ENCODE data around the gene SLC22A2.
"Not testable (repeated sequence)": the region's sequence is repeated elsewhere in the genome, so short reads cannot be mapped to it uniquely, and the experiment has no call there.

The SLC22A2 gene

GRCh38 chr6:160252073-160252813, 6.4 kb downstream of the SLC22A2 start:
- in situ Hi-C loops (cut with MboI; ENCODE audit: low sequenced_read_pairs): no loop called here

GRCh38 chr6:160249671-160250070, 8.9 kb downstream of the SLC22A2 start:
- in situ Hi-C loops (cut with MboI; ENCODE audit: low sequenced_read_pairs): no loop called here

GRCh38 chr6:160248538-160248937, 10.1 kb downstream of the SLC22A2 start:
- in situ Hi-C loops (cut with MboI; ENCODE audit: low sequenced_read_pairs): no loop called here

GRCh38 chr6:160247457-160247883, 11.2 kb downstream of the SLC22A2 start:
- in situ Hi-C loops (cut with MboI; ENCODE audit: low sequenced_read_pairs): no loop called here

- in situ Hi-C loops (cut with MboI; ENCODE audit: low sequenced_read_pairs): no loop called here
Observed at GRCh38 chr6:160240691-160241084, 17.9 kb downstream of the SLC22A2 start.

GRCh38 chr6:160239929-160240690, 18.5 kb downstream of the SLC22A2 start:
- in situ Hi-C loops (cut with MboI; ENCODE audit: low sequenced_read_pairs): no loop called here

GRCh38 chr6:160238761-160239751, 19.6 kb downstream of the SLC22A2 start:
- in situ Hi-C loops (cut with MboI; ENCODE audit: low sequenced_read_pairs): no loop called here

GRCh38 chr6:160238278-160238711, 20.3 kb downstream of the SLC22A2 start:
- in situ Hi-C loops (cut with MboI; ENCODE audit: low sequenced_read_pairs): no loop called here

- in situ Hi-C loops (cut with MboI; ENCODE audit: low sequenced_read_pairs): not testable (repeated sequence)
Observed at GRCh38 chr6:160237597-160238275, 20.9 kb downstream of the SLC22A2 start.

- in situ Hi-C loops (cut with MboI; ENCODE audit: low sequenced_read_pairs): not testable (repeated sequence)
Observed at GRCh38 chr6:160236235-160236872, 22.3 kb downstream of the SLC22A2 start.

- in situ Hi-C loops (cut with MboI; ENCODE audit: low sequenced_read_pairs): not testable (repeated sequence)
Observed at GRCh38 chr6:160233950-160234640, 24.5 kb downstream of the SLC22A2 start.

GRCh38 chr6:160227769-160228161, 30.9 kb downstream of the SLC22A2 start:
- in situ Hi-C loops (cut with MboI; ENCODE audit: low sequenced_read_pairs): no loop called here

GRCh38 chr6:160227038-160227768, 31.4 kb downstream of the SLC22A2 start:
- in situ Hi-C loops (cut with MboI; ENCODE audit: low sequenced_read_pairs): no loop called here

- in situ Hi-C loops (cut with MboI; ENCODE audit: low sequenced_read_pairs): no loop called here
Observed at GRCh38 chr6:160226118-160226591, 32.5 kb downstream of the SLC22A2 start.

- in situ Hi-C loops (cut with MboI; ENCODE audit: low sequenced_read_pairs): no loop called here
Observed at GRCh38 chr6:160224639-160225237, 33.9 kb downstream of the SLC22A2 start.

- in situ Hi-C loops (cut with MboI; ENCODE audit: low sequenced_read_pairs): no loop called here
Observed at GRCh38 chr6:160222491-160222890, 36.1 kb downstream of the SLC22A2 start.

GRCh38 chr6:160221918-160222317, 36.7 kb downstream of the SLC22A2 start:
- in situ Hi-C loops (cut with MboI; ENCODE audit: low sequenced_read_pairs): no loop called here

GRCh38 chr6:160221423-160221822, 37.2 kb downstream of the SLC22A2 start:
- in situ Hi-C loops (cut with MboI; ENCODE audit: low sequenced_read_pairs): no loop called here

Measured in HL-60/S4 treated with retinoic acid at 250 ng/mL for 4 days and 3 days (cell line).